K562 (cell line): Measurements from ENCODE around the gene ABI3BP. TPM values are rescaled to one million over a fixed set of nuclear protein-coding genes. Genes with fewer than 3 reads are reported as not detected.
A peak's percentile ranks its signal among the peaks of the same experiment; 100 is the strongest.

Experiments used
- ATAC-seq: fragments of 200-7000 bp; cut with Tn5 transposase; 3 replicates; pipeline ENCODE4 v1.9.1; 2020; ENCODE audit warnings: moderate library complexity
- BruUV-seq: library from RNA; stranded (reverse); fragments of 400-500 nt; replicated peaks from 2 replicates; lab custom pipeline; 2021; lab: Mats Ljungman, UMichigan
- CTCF ChIA-PET: fragments of 300-600 bp; formaldehyde crosslinking; extraction: SDS; loops from one replicate; lab custom pipeline; 2021; ENCODE audit warnings: low intra/inter-chr PET ratio; lab: Yijun Ruan, JAX
- POLR2A ChIA-PET: fragments of 300-600, 350-650 bp; sonication (Branson Sonifier 250); formaldehyde crosslinking; extraction: SDS; loops from one replicate; lab custom pipeline; 2021; ENCODE audit warnings: antibody characterized with exemption, inconsistent platforms; lab: Yijun Ruan, JAX
- DNase-seq, 4 experiments: peaks; one replicate each; pipeline versions ENCODE4 v3.0.0 to v3.0.0-alpha.2; 2011 to 2018; ENCODE audit warnings: low spot score in 3 of 4, mixed read lengths in 3 of 4; ENCODE audit errors: extremely low read depth in 1 of 4
- FAIRE-seq: peaks from 2 replicates; lab custom pipeline; 2011; peaks lifted over from hg19 to GRCh38; lab: Jason Lieb, UNC
- H2AFZ ChIP-seq: 2 replicates; pipeline ENCODE4 v1.6.0; 2011; ENCODE audit warnings: low read depth, low read length, control low read depth, inconsistent platforms
- H3K27ac ChIP-seq: fragments of 200-600 bp; 3 replicates; pipeline ENCODE4 v1.8.0; 2011; ENCODE audit warnings: low read depth, mild to moderate bottlenecking, control low read depth, inconsistent platforms, low read length, moderate library complexity, mixed read lengths; ENCODE audit errors: extremely low read depth
- H3K27me3 ChIP-seq, 2 experiments: fragments of 300-600 bp in 1 of 2; 2 replicates in 1 of 2; 3 replicates in 1 of 2; pipeline versions ENCODE4 v1.6.0 to v1.8.0; 2011; ENCODE audit warnings: inconsistent platforms in 2 of 2, low read length in 2 of 2, mild to moderate bottlenecking in 1 of 2, mixed read lengths in 1 of 2, moderate library complexity in 1 of 2; ENCODE audit not compliant: control insufficient read depth in 2 of 2, insufficient read depth in 2 of 2
- H3K36me3 ChIP-seq: fragments of 300-600 bp; 3 replicates; pipeline ENCODE4 v1.8.0; 2011; ENCODE audit warnings: mild to moderate bottlenecking, low read length, inconsistent platforms; ENCODE audit not compliant: control insufficient read depth, insufficient read depth
- H3K4me1 ChIP-seq, 2 experiments: fragments of 200-600 bp in 1 of 2; replicated peaks in 1 of 2; 2 replicates in 1 of 2; 3 replicates in 1 of 2; pipeline versions ENCODE4 v1.5.1 to v1.8.0; 2011; ENCODE audit warnings: inconsistent platforms in 2 of 2, low read length in 2 of 2, mild to moderate bottlenecking in 1 of 2, mixed read lengths in 1 of 2, moderate library complexity in 1 of 2; ENCODE audit not compliant: control insufficient read depth in 2 of 2, insufficient read depth in 2 of 2
- H3K4me2 ChIP-seq: 2 replicates; pipeline ENCODE4 v1.6.1; 2011; ENCODE audit warnings: low read length, control low read depth, inconsistent platforms, mixed read lengths; ENCODE audit not compliant: insufficient read depth
- H3K4me3 ChIP-seq: fragments of 200-600 bp; sonication (generic), shearing (Covaris generic); 2 replicates; pipeline ENCODE4 v1.5.1; 2016; ENCODE audit warnings: control low read depth, inconsistent platforms
- H3K79me2 ChIP-seq: fragments of 200-600 bp; 3 replicates; pipeline ENCODE4 v1.8.0; 2011; ENCODE audit warnings: low read length, inconsistent platforms; ENCODE audit not compliant: control insufficient read depth, insufficient read depth
- H3K9ac ChIP-seq, 2 experiments: 2 replicates each; pipeline versions ENCODE4 v1.6.0 to v1.6.1; 2011; ENCODE audit warnings: low read depth in 2 of 2, low read length in 2 of 2, control low read depth in 1 of 2, inconsistent platforms in 1 of 2, mild to moderate bottlenecking in 1 of 2, mixed read lengths in 1 of 2; ENCODE audit not compliant: insufficient read depth in 1 of 2
- H3K9me1 ChIP-seq: one replicate; pipeline ENCODE4 v1.6.0; 2011; ENCODE audit warnings: inconsistent platforms, mild to moderate bottlenecking, low read length, moderate library complexity; ENCODE audit not compliant: control insufficient read depth, insufficient read depth
- H3K9me3 ChIP-seq: replicated peaks from 2 replicates; pipeline ENCODE4 v1.5.1; 2011; ENCODE audit warnings: low read depth, low read length, inconsistent platforms; ENCODE audit not compliant: control insufficient read depth, insufficient read depth
- H4K20me1 ChIP-seq: replicated peaks from 2 replicates; pipeline ENCODE4 v1.6.1; 2011; ENCODE audit warnings: low read length, inconsistent platforms, mixed read lengths; ENCODE audit not compliant: control insufficient read depth, insufficient read depth
- JUN ChIP-seq, 2 experiments: sonication (generic) in 1 of 2; formaldehyde crosslinking in 1 of 2; IDR thresholded peaks; 2 replicates each; pipeline versions ENCODE4 v1.6.1 to v1.8.0; 2012 to 2022; ENCODE audit warnings: borderline replicate concordance in 2 of 2, mild to moderate bottlenecking in 2 of 2, improper control_type of control experiment in 1 of 2, low read depth in 1 of 2, low read length in 1 of 2, missing genetic modification reagents in 1 of 2
- RBM22 ChIP-seq: fragments of 200-400 bp; formaldehyde crosslinking; IDR thresholded peaks from 2 replicates; pipeline ENCODE4 v1.6.1; 2018; ENCODE audit warnings: low read length, low read depth; ENCODE audit not compliant: poor library complexity, severe bottlenecking
- SPI1 ChIP-seq: IDR thresholded peaks from 2 replicates; pipeline ENCODE4 v1.6.1; 2011; ENCODE audit warnings: low read depth, low read length, control low read depth, borderline replicate concordance
- ZNF384 ChIP-seq: IDR thresholded peaks from 2 replicates; pipeline ENCODE4 v1.6.1; 2012; ENCODE audit warnings: low read depth, low read length, improper control_type of control experiment
- ZNF445 ChIP-seq: fragments of 250-450 bp; sonication (Bioruptor Pico); IDR thresholded peaks from 2 replicates; pipeline ENCODE4 v1.4.0; 2020; ENCODE audit warnings: low read depth, mild to moderate bottlenecking, moderate library complexity
- WGBS: fragments of 100-300 bp; shearing (Covaris generic); methylation state at CpG from one replicate; pipeline ENCODE4 v1.1.6; 2016; ENCODE audit warnings: low coverage, mixed read lengths; ENCODE audit not compliant: insufficient coverage; ENCODE audit errors: missing lambda C conversion rate; 5-methylcytosine and 5-hydroxymethylcytosine counted together
- in situ Hi-C: fragments of 300-500 bp; cut with MboI; formaldehyde crosslinking; loops from 4 replicates; pipeline ENCODE4 v1.15.0; 2018; ENCODE audit warnings: inconsistent platforms, mixed read lengths
- intact Hi-C: fragments of 100-400 bp; cut with micrococcal nuclease; formaldehyde crosslinking; loops from 2 replicates; pipeline ENCODE4 v1.14.2; 2022
- polyA plus RNA-seq, 8 experiments: library from polyadenylated mRNA; depleted of rRNA in 4 of 8; stranded (reverse) in 5 of 8; unstranded in 3 of 8; fragments of >200 nt; fragmentation: Nextera tagmentation in 2 of 8; fragmentation: Illumina TruSeq in 1 of 8; extraction: Ambion mirVana in 2 of 8; extraction: Trizol in 1 of 8; gene quantifications; 2 replicates each; pipeline versions ENCODE4 v1.2.1 to v1.2.3, GENCODE V29; 2011 to 2014; ENCODE audit warnings: inconsistent platforms in 1 of 8, missing spikeins in 1 of 8
- total RNA-seq, 7 experiments: library from RNA; depleted of rRNA in 6 of 7; stranded (reverse); fragments of >200 nt in 6 of 7; fragmentation: Illumina TruSeq in 2 of 7; extraction: Trizol in 2 of 7; gene quantifications; 2 replicates each; pipeline versions ENCODE4 v1.2.1 to v1.2.3, GENCODE V29; 2011 to 2021; ENCODE audit warnings: low replicate concordance in 1 of 7

Gene ABI3BP
- total and polyA plus RNA-seq, 9 of the 15 experiments (the other 6 are each of a cell fraction or from before 2014, with no cell fraction given) = 0.01 to 0.24 (median 0.06) TPM; not detected in 5

DNA sequence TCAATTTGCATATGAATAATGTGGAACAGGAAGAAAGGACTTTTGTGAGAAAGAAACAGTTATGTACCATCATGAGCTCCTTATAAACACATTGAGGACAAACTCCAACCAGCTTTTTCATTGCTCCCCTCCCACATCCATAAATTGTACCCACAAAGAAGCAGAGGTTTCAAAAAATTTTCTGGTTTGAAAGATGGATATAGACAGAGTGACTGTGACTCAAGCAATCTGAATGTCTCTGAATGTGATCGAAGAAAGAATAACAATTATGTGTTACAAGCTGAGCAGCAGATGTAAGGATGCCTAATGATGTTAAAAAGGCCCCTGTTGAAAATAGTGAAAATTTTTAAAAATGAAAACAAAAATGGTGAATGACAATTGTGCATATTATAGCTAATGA is 156.6 kb downstream of the ABI3BP start:
- no TSS peak for BruUV-seq

GRCh38 chr3:100834332-100834731 is 158.9 kb downstream of the ABI3BP start:
- DNase-seq = no peak
- 0 out of 5 replicates have a peak, but pooled peaks cover 0 to 3% of the 10 kb centered on the region in 2 experiments for H3K27me3 ChIP-seq
- H3K27ac ChIP-seq = no peak overlapping the region
- no peaks in the 10 kb centered on the region for H3K79me2 ChIP-seq
- 6% methylated on average over 5 of the region's 5 CpGs for WGBS
- H3K9ac ChIP-seq = no peak overlapping the region
- ATAC-seq = no peak
- no peak for FAIRE-seq
- BruUV-seq = no TSS peak
- no peaks in the 10 kb centered on the region for H3K9me3 ChIP-seq
- no peaks in the 10 kb centered on the region for H3K36me3 ChIP-seq
- ChIA-PET CTCF (no interaction called here), POLR2A (no interaction called here)
- no peak overlapping the region for H3K4me3 ChIP-seq
- intact Hi-C loops = no loop called here
- no peaks in the 10 kb centered on the region for H4K20me1 ChIP-seq
- no peak overlapping the region for H3K4me2 ChIP-seq
- TF ChIP-seq RBM22 (no peak), SPI1 (peak; percentile 62; the same call in 1 of the 2 replicates)
- no peaks in the 10 kb centered on the region for H3K9me1 ChIP-seq
- no peaks in the 10 kb centered on the region; a peak in 1 of 5 replicates for H3K4me1 ChIP-seq
- in situ Hi-C loops = no loop called here
- H2AFZ ChIP-seq = no peak overlapping the region

More for the DNA sequence above, 156.6 kb downstream of the ABI3BP start:
- H3K36me3 ChIP-seq = no peaks in the 10 kb centered on the region
- ChIA-PET CTCF (no interaction called here), POLR2A (no interaction called here)
- FAIRE-seq (no peak), ATAC-seq (no peak), DNase-seq (no peak)
- in situ Hi-C loops = no loop called here
- no peaks in the 10 kb centered on the region for H3K9me1 ChIP-seq
- H2AFZ ChIP-seq = no peak overlapping the region
- TF ChIP-seq ZNF384 (no peak), JUN (IDR thresholded peaks at IDR 0.05; ENCODE audit: borderline replicate concordance, low read depth, low read length) (no peak), JUN (CRISPR knock-in tag; IDR thresholded peaks at IDR 0.05; ENCODE audit: borderline replicate concordance) (no peak), ZNF445 (CRISPR knock-in tag) (no peak)
- H3K4me2 ChIP-seq = no peak overlapping the region
- no peaks in the 10 kb centered on the region for H4K20me1 ChIP-seq
- no peak overlapping the region for H3K9ac ChIP-seq
- H3K79me2 ChIP-seq = no peaks in the 10 kb centered on the region
- WGBS = 0% methylated on average over 1 of the region's 1 CpG
- 0 out of 5 replicates have a peak, but pooled peaks cover 0 to 4% of the 10 kb centered on the region in 2 experiments for H3K27me3 ChIP-seq
- intact Hi-C loops = no loop called here
- no peak overlapping the region for H3K27ac ChIP-seq
- no peak overlapping the region for H3K4me3 ChIP-seq
- H3K9me3 ChIP-seq = no peaks in the 10 kb centered on the region
- H3K4me1 ChIP-seq = no peaks in the 10 kb centered on the region; a peak in 1 of 5 replicates
